Breast epithelium (tissue), 4 donors: ENCODE data around the gene BPNT1. TPM values are rescaled to one million over a fixed set of nuclear protein-coding genes. Genes with fewer than 3 reads are reported as not detected.

Experiments
- DNase-seq, 2 donors: peaks; one replicate each; pipeline ENCODE4 v3.0.0-alpha.2; 2019; ENCODE audit warnings: low spot score in 2 of 2
- H3K27ac ChIP-seq, 2 donors: fragments of 200-600 bp; sonication (generic) in 1 of 2; one replicate each; pipeline ENCODE4 v1.5.1; 2016 to 2019; ENCODE audit warnings: mild to moderate bottlenecking in 1 of 2
- H3K27me3 ChIP-seq, 2 donors: fragments of 200-600 bp; sonication (generic) in 1 of 2; one replicate each; pipeline versions ENCODE4 v1.5.1 to v1.6.0; 2017 to 2019; ENCODE audit warnings: control low read depth in 1 of 2, mild to moderate bottlenecking in 1 of 2
- H3K36me3 ChIP-seq: fragments of 200-600 bp; one replicate; pipeline ENCODE4 v1.5.1; 2019
- H3K4me1 ChIP-seq, 2 donors: fragments of 200-600 bp; sonication (generic); one replicate each; pipeline ENCODE4 v1.5.1; 2016 to 2019; ENCODE audit warnings: control low read depth in 1 of 2
- H3K4me3 ChIP-seq, 3 donors: fragments of 200-600 bp; sonication (generic); 1 replicate in 2 of 3; 2 replicates in 1 of 3; pipeline ENCODE4 v1.5.1; 2016 to 2019; ENCODE audit warnings: mild to moderate bottlenecking in 3 of 3, moderate library complexity in 2 of 3
- H3K9me3 ChIP-seq, 2 donors: fragments of 200-600 bp; sonication (generic) in 1 of 2; one replicate each; pipeline ENCODE4 v1.5.1; 2016 to 2019; ENCODE audit warnings: control low read depth in 1 of 2
- POLR2A ChIP-seq: fragments of 450-650 bp; IDR thresholded peaks from one replicate; pipeline ENCODE4 v1.6.1; 2016; ENCODE audit warnings: antibody characterized with exemption, mild to moderate bottlenecking, moderate library complexity
- POLR2AphosphoS5 ChIP-seq, 3 donors: sonication (generic); formaldehyde crosslinking; IDR thresholded peaks; one replicate each; pipeline ENCODE4 v1.6.1; 2017; ENCODE audit warnings: antibody characterized with exemption in 3 of 3
- intact Hi-C: fragments of 100-400 bp; cut with DNase I; formaldehyde crosslinking; loops from one replicate; pipeline ENCODE4 v1.15.1; 2023; ENCODE audit warnings: low total_unique reads
- total RNA-seq, 3 donors: library from RNA; depleted of rRNA; stranded (reverse); fragments of >200 nt; gene quantifications; one replicate each; pipeline ENCODE4 v1.1.0, GENCODE V29; 2016
- TF ChIP-seq, protein P1 (sequence below), 3 donors: fragments of 450-650 bp; IDR thresholded peaks; one replicate each; pipeline ENCODE4 v1.5.1; 2016 to 2017; ENCODE audit warnings: antibody characterized with exemption in 3 of 3, mild to moderate bottlenecking in 3 of 3, moderate library complexity in 3 of 3

The BPNT1 gene
- total RNA-seq, 3 donors from 2014 or later: 14.6 to 34.1 (median 24.3) TPM

DNA sequence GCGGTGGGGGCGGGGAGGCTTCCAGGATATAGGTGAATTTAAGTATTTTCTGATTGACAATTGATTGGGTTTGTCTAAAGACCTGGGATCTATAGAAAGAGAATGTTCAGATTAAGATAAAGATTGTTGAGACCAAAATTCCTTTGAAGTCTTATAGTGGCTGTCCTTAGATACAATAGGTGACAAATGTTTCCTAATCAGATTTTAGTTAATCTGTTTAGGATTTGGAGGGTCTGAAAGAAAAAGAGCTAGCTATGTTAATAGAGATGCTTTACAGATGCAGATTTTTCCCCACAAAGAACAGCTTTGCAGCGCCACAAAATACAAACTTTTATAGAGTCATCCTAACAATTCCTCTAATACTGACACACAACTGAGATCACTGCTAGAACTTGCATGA is 28.7 kb downstream of the BPNT1 start:
- Histone ChIP-seq H3K4me3 (no peak overlapping the region), H3K4me1 (no peaks in the 10 kb centered on the region), H3K36me3 (peaks cover under 1% of the 10 kb centered on the region), H3K27ac (no peak overlapping the region), H3K9me3 (no peaks in the 10 kb centered on the region), H3K27me3 (no peaks in the 10 kb centered on the region)
- no peak for TF ChIP-seq POLR2AphosphoS5 (IDR thresholded peaks at IDR 0.05)
- DNase-seq: no peak
- intact Hi-C loops: no loop called here

DNA sequence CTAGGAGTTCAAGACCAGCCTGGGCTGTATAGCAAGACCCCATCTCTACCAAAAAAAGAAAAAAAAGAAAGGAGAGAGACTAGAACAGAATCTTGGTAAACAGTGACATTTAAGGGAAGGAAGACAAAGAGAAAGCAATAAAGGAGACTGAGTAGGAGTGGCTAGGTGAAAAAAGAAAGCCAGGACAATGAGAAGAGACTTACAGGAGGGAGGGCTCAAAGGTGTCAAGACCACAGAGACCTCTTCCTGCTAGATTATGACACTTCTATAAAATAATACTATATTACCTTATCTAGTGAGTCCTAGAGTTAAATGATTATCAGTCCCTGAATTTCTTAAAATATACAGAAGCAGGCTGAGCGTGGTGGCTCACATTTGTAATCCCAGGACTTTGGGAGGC is 33.2 kb downstream of the BPNT1 start:
- Histone ChIP-seq H3K4me1 (no peaks in the 10 kb centered on the region), H3K9me3 (no peaks in the 10 kb centered on the region), H3K27me3 (no peaks in the 10 kb centered on the region), H3K27ac (no peak overlapping the region), H3K36me3 (no peaks in the 10 kb centered on the region), H3K4me3 (no peak overlapping the region)
- intact Hi-C loops: no loop called here
- TF ChIP-seq POLR2AphosphoS5 (IDR thresholded peaks at IDR 0.05) (no peak), POLR2A (no peak)
- TF ChIP-seq, protein P1, sequence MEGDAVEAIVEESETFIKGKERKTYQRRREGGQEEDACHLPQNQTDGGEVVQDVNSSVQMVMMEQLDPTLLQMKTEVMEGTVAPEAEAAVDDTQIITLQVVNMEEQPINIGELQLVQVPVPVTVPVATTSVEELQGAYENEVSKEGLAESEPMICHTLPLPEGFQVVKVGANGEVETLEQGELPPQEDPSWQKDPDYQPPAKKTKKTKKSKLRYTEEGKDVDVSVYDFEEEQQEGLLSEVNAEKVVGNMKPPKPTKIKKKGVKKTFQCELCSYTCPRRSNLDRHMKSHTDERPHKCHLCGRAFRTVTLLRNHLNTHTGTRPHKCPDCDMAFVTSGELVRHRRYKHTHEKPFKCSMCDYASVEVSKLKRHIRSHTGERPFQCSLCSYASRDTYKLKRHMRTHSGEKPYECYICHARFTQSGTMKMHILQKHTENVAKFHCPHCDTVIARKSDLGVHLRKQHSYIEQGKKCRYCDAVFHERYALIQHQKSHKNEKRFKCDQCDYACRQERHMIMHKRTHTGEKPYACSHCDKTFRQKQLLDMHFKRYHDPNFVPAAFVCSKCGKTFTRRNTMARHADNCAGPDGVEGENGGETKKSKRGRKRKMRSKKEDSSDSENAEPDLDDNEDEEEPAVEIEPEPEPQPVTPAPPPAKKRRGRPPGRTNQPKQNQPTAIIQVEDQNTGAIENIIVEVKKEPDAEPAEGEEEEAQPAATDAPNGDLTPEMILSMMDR (IDR thresholded peaks at IDR 0.05): no peak
- DNase-seq: no peak

DNA sequence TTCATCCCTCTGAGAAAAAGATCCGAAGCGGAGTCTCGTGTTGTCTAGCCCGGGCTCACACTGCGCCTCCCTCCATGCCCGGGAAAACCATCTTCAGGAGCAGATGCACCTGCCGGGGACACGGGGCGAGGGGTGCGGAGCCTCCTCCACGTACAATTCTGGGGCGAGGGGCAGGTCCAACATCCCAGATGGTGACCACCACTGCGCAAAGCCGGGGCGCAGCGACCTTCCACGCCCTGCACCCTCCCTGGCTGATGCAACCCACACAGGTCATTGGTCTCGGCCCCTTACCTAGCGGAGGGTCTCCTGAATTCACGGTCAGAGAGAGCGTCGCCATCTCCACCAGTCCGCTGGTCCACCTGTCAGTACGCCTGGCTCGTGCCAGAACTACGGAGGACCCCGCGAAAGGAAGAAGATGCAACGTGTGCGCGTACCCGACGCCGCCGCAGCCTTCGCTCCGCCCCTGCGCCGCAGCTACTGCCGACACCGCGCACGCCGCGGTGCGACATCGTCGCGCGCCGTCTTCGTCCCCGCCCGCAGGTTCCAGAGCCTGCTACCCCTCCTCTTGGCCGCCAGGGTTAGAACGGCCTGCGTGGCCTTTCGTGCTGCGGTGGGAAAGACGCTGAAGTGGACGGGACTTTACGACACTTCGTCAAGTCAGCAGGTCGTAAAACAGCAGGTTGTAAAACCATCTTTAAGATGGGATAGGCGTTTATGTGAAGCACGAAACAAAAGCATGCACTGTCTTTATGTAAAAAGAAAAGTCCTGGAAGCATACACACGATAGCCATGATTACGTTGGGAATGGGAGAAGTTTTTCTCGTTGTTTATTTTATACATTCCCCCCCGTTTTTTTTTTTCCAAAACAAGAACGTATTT is 43.3 kb downstream of the BPNT1 start, which contains the start of gene EPRS1:
TSS of gene EPRS1 (minus strand) at position 454 of the 879 bp plus-strand sequence. CDS start at position 337, 117 bp downstream.
- intact Hi-C loops: no loop called here
- H3K4me1 ChIP-seq: no peaks in the 10 kb centered on the region
- DNase-seq: peak; percentile 88 to 89
- H3K36me3 ChIP-seq: no peaks in the 10 kb centered on the region
- peak within 1 kb of the TSS; percentile 86 to 89 for H3K27ac ChIP-seq
- H3K27me3 ChIP-seq: no peaks in the 10 kb centered on the region
- no peaks in the 10 kb centered on the region for H3K9me3 ChIP-seq
- H3K4me3 ChIP-seq: peak within 1 kb of the TSS; percentile 77 to 93 (median 92)
- TF ChIP-seq POLR2AphosphoS5 (IDR thresholded peaks at IDR 0.05) (peak; percentile 72 to 87 (median 83)), POLR2A (no peak)
- TF ChIP-seq, protein P1 (IDR thresholded peaks at IDR 0.05): peak; percentile 85 to 93 (median 92)

DNA sequence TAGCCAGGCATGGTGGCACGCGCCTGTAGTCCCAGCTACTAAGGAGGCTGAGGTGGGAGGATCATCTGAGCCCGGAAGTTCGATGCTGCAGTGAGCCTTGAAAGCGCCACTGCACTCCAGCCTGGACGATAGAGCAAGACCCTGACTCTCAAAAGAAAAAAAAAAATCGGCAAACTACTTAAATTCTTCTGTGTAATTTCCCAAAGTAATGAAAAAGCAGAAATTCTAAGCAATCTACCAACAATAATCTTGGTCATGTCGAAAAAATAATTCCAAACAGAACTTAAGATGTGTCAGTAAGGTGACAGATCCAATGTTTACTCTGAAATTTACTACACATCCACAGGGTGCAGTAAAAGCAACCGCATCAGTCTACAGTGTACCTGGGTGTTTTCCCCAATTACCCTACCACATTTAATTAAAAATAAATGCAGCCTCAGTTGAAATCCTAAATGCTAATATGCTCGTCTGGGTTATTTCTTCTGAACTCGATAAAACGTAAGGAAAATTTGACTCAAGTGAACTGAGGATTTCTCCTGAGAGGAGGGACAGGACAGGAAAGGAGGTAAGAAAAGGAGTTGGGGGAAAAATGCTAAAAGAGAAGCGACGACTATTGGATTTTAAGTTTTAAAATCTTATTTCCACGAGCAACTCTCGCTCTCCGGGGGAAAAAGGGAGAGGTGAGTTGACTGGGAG is 44.1 kb downstream of the BPNT1 start:
- H3K9me3 ChIP-seq: no peaks in the 10 kb centered on the region
- intact Hi-C loops: no loop called here
- no peak for TF ChIP-seq POLR2A
- TF ChIP-seq, protein P1 (IDR thresholded peaks at IDR 0.05): no peak
- TF ChIP-seq POLR2AphosphoS5 (IDR thresholded peaks at IDR 0.05): no peak

DNA sequence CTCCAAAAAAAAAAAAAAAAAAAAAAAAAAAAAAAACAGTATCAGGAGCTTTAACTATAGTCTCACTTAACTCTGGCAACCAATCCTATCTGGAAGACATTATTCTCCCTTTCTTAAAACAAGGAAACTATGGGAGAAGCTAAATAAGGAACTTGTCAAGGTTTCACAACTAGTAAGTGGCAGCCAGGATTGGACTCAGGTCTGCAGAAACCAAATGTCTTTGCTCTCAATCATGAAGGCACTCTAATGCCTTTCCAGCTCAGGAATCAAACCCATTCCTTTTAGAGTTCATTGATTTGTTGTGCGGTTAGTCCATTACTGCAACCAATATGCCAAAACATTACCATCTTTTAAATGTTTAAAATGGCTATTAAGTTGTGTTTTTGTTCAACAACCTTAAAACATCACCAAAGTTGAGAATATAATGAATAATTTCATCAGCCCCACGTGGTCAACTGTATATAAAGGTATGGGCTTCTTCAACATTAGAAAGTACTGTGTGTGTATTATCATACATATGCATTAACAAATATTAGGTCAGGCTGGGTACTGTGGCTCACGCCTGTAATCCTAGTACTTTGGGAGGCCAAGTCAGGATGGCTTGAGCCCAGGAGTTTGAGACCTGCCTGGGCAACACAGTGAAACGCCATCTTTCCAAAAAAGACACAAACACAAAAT is 44.8 kb downstream of the BPNT1 start:
- intact Hi-C loops: no loop called here
- H3K9me3 ChIP-seq: no peaks in the 10 kb centered on the region
- H3K36me3 ChIP-seq: peaks cover 4% of the 10 kb centered on the region
- H3K27me3 ChIP-seq: no peaks in the 10 kb centered on the region
- no peaks in the 10 kb centered on the region for H3K4me1 ChIP-seq
- TF ChIP-seq, protein P1 (IDR thresholded peaks at IDR 0.05): no peak
- TF ChIP-seq POLR2A (no peak), POLR2AphosphoS5 (IDR thresholded peaks at IDR 0.05) (no peak)
- H3K27ac ChIP-seq: no peak overlapping the region
- H3K4me3 ChIP-seq: peak overlapping the region; percentile 77 to 93 (median 92)
- DNase-seq: no peak

More for the DNA sequence above, 44.1 kb downstream of the BPNT1 start:
- H3K4me1 ChIP-seq: no peaks in the 10 kb centered on the region
- no peak for DNase-seq
- no peaks in the 10 kb centered on the region for H3K36me3 ChIP-seq
- no peaks in the 10 kb centered on the region for H3K27me3 ChIP-seq
- H3K27ac ChIP-seq: peak overlapping the region; percentile 86 to 89
- H3K4me3 ChIP-seq: peak overlapping the region; percentile 77 to 93 (median 92)
